Natural killer cell (primary cell): ENCODE data around the gene ZNF597. TPM values are rescaled to one million over a fixed set of nuclear protein-coding genes. Genes with fewer than 3 reads are reported as not detected.

Experiments
- ATAC-seq, 3 donors: fragments of 150-1000 bp in 2 of 3; fragments of 200-7000 bp in 1 of 3; cut with Tn5 transposase; 1 replicate in 1 of 3; 2 replicates in 2 of 3; pipeline ENCODE4 v1.10.0; 2021; ENCODE audit warnings: mild to moderate bottlenecking in 2 of 3, moderate library complexity in 2 of 3
- DNase-seq, 2 donors: peaks; one replicate each; pipeline versions ENCODE4 v3.0.0 to v3.0.0-alpha.2; 2013 to 2021; ENCODE audit warnings: mixed read lengths in 1 of 2
- H3K27ac ChIP-seq: one replicate; pipeline ENCODE4 v1.5.1; 2013; ENCODE audit warnings: mild to moderate bottlenecking, low read length
- H3K27me3 ChIP-seq: one replicate; pipeline ENCODE4 v1.6.1; 2013; ENCODE audit warnings: low read length; ENCODE audit not compliant: control insufficient read depth, insufficient read depth
- H3K36me3 ChIP-seq: one replicate; pipeline ENCODE4 v1.6.1; 2013; ENCODE audit warnings: low read length; ENCODE audit not compliant: control insufficient read depth, insufficient read depth
- H3K4me1 ChIP-seq: one replicate; pipeline ENCODE4 v1.6.1; 2013; ENCODE audit warnings: low read length; ENCODE audit not compliant: control insufficient read depth, insufficient read depth
- H3K4me3 ChIP-seq: one replicate; pipeline ENCODE4 v1.5.1; 2013; ENCODE audit warnings: low read length
- H3K9me3 ChIP-seq: one replicate; pipeline ENCODE4 v1.6.1; 2013; ENCODE audit warnings: low read length; ENCODE audit not compliant: control insufficient read depth, insufficient read depth
- H3K27ac Mint-ChIP-seq, 2 donors: one replicate each; pipeline ENCODE4 v1.8.0; 2022; ENCODE audit warnings: mild to moderate bottlenecking in 2 of 2, mixed read lengths in 2 of 2, moderate library complexity in 1 of 2
- H3K27me3 Mint-ChIP-seq, 2 donors: one replicate each; pipeline ENCODE4 v1.8.0; 2022; ENCODE audit warnings: low read depth in 2 of 2, mixed read lengths in 2 of 2
- H3K36me3 Mint-ChIP-seq: one replicate; pipeline ENCODE4 v1.8.0; 2022; ENCODE audit warnings: mixed read lengths
- H3K4me1 Mint-ChIP-seq, 2 donors: one replicate each; pipeline ENCODE4 v1.8.0; 2022; ENCODE audit warnings: mixed read lengths in 2 of 2
- H3K4me3 Mint-ChIP-seq: one replicate; pipeline ENCODE4 v1.8.0; 2022; ENCODE audit warnings: mild to moderate bottlenecking, moderate library complexity, mixed read lengths
- H3K9me3 Mint-ChIP-seq, 2 donors: one replicate each; pipeline ENCODE4 v1.8.0; 2022; ENCODE audit warnings: mixed read lengths in 2 of 2
- CTCF ChIP-seq: fragments of 200-600 bp; IDR thresholded peaks from one replicate; pipeline ENCODE4 v1.8.0; 2022; ENCODE audit warnings: antibody characterized with exemption
- WGBS: methylation state at CpG from one replicate; pipeline ENCODE4 v1.1.7; 2013; ENCODE audit warnings: missing lambda C conversion rate; ENCODE audit not compliant: insufficient coverage; 5-methylcytosine and 5-hydroxymethylcytosine counted together
- intact Hi-C: fragments of 100-400 bp; cut with micrococcal nuclease; formaldehyde crosslinking; loops from one replicate; pipeline ENCODE4 v1.14.2; 2022
- total RNA-seq, 4 donors: library from RNA; stranded (reverse); fragments of 120-200 nt in 1 of 4; gene quantifications; one replicate each; pipeline versions ENCODE4 v1.2.3 to v1.2.4, GENCODE V29; 2013 to 2022

ZNF597 gene
- total RNA-seq, 3 donors from 2014 or later (not counting 1 experiment from before 2014, with no cell fraction given) = 1.8 to 3.5 (median 2.8) TPM

- H3K4me1 Mint-ChIP-seq = peaks cover 25 to 59% of the 10 kb centered on the region in 2 donors
- no peaks in the 10 kb centered on the region for H3K27me3 ChIP-seq
- H3K27me3 Mint-ChIP-seq = no peaks in the 10 kb centered on the region
Observed at GRCh38 chr16:3472878-3473595, 29.7 kb upstream of the ZNF597 start.

DNA sequence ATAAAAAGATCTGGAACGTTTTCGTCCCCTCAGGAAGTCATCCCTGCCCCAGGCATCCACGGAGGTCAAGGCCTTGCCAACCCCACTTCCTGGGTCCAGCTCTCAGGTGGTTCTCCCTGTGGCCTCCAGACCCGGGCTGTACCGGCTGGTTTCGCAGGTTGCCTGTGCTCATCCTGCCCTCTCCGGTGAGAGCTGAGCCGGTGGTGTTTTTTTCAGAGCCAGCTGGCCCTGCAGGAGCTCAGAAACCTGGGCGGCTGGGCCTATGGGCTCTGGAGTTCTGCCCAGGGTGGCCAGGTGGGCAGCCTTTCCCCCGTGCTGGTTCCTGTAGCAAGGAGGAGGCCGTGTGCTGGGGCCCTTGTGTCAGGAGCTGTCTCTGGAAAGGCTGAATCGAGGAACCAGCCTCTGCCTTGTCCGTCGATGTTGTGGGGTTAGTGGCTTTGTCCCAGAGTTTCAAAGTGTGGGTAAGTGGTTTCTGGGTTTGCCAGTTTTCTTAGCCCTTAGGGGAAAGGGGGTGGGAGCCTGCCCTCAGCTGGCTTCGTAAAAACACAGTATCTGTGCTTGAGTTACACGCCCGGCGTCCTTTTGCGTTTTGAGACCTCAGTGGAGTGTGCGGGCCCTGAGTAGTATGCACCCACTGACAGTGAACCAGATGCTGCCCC lies 28.3 kb upstream of the ZNF597 start:
- Mint-ChIP-seq H3K4me3 (no peak overlapping the region), H3K9me3 (no peaks in the 10 kb centered on the region), H3K27ac (peak overlapping the region in 1 of 2 donors; percentile 73), H3K4me1 (peaks cover 39 to 72% of the 10 kb centered on the region in 2 donors), H3K27me3 (no peaks in the 10 kb centered on the region), H3K36me3 (no peaks in the 10 kb centered on the region)
- no peaks in the 10 kb centered on the region for H3K9me3 ChIP-seq
- no peaks in the 10 kb centered on the region for H3K27me3 ChIP-seq
- H3K36me3 ChIP-seq = peaks cover 2% of the 10 kb centered on the region
- no peak for DNase-seq
- WGBS = 87% methylated on average over 20 of the region's 20 CpGs
- H3K4me1 ChIP-seq = peaks cover 22% of the 10 kb centered on the region
- ATAC-seq = no peak
- intact Hi-C loops = no loop called here
- no peak for TF ChIP-seq CTCF
- no peak overlapping the region for H3K27ac ChIP-seq
- no peak overlapping the region for H3K4me3 ChIP-seq

More at GRCh38 chr16:3472878-3473595, 29.7 kb upstream of the ZNF597 start:
- ATAC-seq = no peak
- H3K9me3 Mint-ChIP-seq = no peaks in the 10 kb centered on the region
- intact Hi-C loops = no loop called here
- H3K27ac Mint-ChIP-seq = peak overlapping the region; percentile 60 to 73
- WGBS = 81% methylated on average over 8 of the region's 10 CpGs
- no peak overlapping the region for H3K4me3 Mint-ChIP-seq
- DNase-seq = no peak
- Histone ChIP-seq H3K27ac (no peak overlapping the region), H3K4me3 (no peak overlapping the region), H3K36me3 (peaks cover 5% of the 10 kb centered on the region), H3K4me1 (peaks cover 18% of the 10 kb centered on the region), H3K9me3 (no peaks in the 10 kb centered on the region)
- H3K36me3 Mint-ChIP-seq = no peaks in the 10 kb centered on the region
- no peak for TF ChIP-seq CTCF

- Histone ChIP-seq H3K27me3 (no peaks in the 10 kb centered on the region), H3K4me1 (peaks cover 22% of the 10 kb centered on the region), H3K4me3 (no peak overlapping the region), H3K27ac (no peak overlapping the region), H3K9me3 (no peaks in the 10 kb centered on the region), H3K36me3 (peaks cover 6% of the 10 kb centered on the region)
- intact Hi-C loops = no loop called here
- Mint-ChIP-seq H3K27me3 (no peaks in the 10 kb centered on the region), H3K4me3 (no peak overlapping the region), H3K9me3 (no peaks in the 10 kb centered on the region), H3K27ac (no peak overlapping the region), H3K4me1 (peaks cover 43 to 67% of the 10 kb centered on the region in 2 donors), H3K36me3 (no peaks in the 10 kb centered on the region)
- DNase-seq (no peak), ATAC-seq (no peak)
- TF ChIP-seq CTCF = no peak
- 95% methylated on average over 9 of the region's 9 CpGs for WGBS
Observed at GRCh38 chr16:3470723-3471122, 27.4 kb upstream of the ZNF597 start.
